Stimulated activated CD4-positive, alpha-beta T cell treated with anti-CD3 and anti-CD28 coated beads, Interleukin-1b, Interleukin-23, amount 100 ng/mL, for 24 hours (primary cell): ENCODE results near the gene RALGPS1.
A peak's percentile ranks its signal among the peaks of the same experiment; 100 is the strongest.

Source experiments
- DNase-seq, 4 experiments: peaks; one replicate each; pipeline ENCODE4 v3.0.0-alpha.2; 2020; ENCODE audit warnings: low read depth in 4 of 4, low spot score in 1 of 4

RALGPS1 gene

GRCh38 chr9:127214421-127215267, 300.1 kb downstream of the RALGPS1 start:
- DNase-seq, result peak; percentile 36 to 40 (median 38)

- DNase-seq, result no peak
Measured at GRCh38 chr9:127215268-127216209, 301.0 kb downstream of the RALGPS1 start.

GRCh38 chr9:127216210-127216887, 301.8 kb downstream of the RALGPS1 start:
- no peak for DNase-seq

- no peak for DNase-seq
Measured at GRCh38 chr9:127216888-127217217, 302.3 kb downstream of the RALGPS1 start.

GRCh38 chr9:127218818-127219217, 304.2 kb downstream of the RALGPS1 start:
- no peak for DNase-seq

- no peak for DNase-seq
Measured at GRCh38 chr9:127219520-127219919, 304.9 kb downstream of the RALGPS1 start.

- DNase-seq, result no peak
Measured at GRCh38 chr9:127221695-127222094, 307.1 kb downstream of the RALGPS1 start.

GRCh38 chr9:127222388-127223095, 308.0 kb downstream of the RALGPS1 start:
- no peak for DNase-seq

- DNase-seq, result no peak
Measured at GRCh38 chr9:127223266-127223665, 308.7 kb downstream of the RALGPS1 start.

GRCh38 chr9:127223810-127224177, 309.2 kb downstream of the RALGPS1 start:
- no peak for DNase-seq

GRCh38 chr9:127224178-127224882, 309.7 kb downstream of the RALGPS1 start:
- DNase-seq, result peak; percentile 54 to 74 (median 72)

GRCh38 chr9:127224883-127225739, 310.5 kb downstream of the RALGPS1 start:
- peak; percentile 76 to 93 (median 88) for DNase-seq

GRCh38 chr9:127225801-127226625, 311.4 kb downstream of the RALGPS1 start:
- DNase-seq, result no peak

- DNase-seq, result no peak
Measured at GRCh38 chr9:127229691-127230417, 315.3 kb downstream of the RALGPS1 start.

GRCh38 chr9:127231666-127232065, 317.1 kb downstream of the RALGPS1 start:
- DNase-seq, result no peak

- no peak for DNase-seq
Measured at GRCh38 chr9:127232833-127233549, 318.4 kb downstream of the RALGPS1 start.

- no peak for DNase-seq
Measured at GRCh38 chr9:127233550-127233949, 319.0 kb downstream of the RALGPS1 start.
